IMR-90 (cell line): Measurements from ENCODE around the gene TP53I11. TPM values are rescaled to one million over a fixed set of nuclear protein-coding genes. Genes with fewer than 3 reads are reported as not detected.
A peak's percentile ranks its signal among the peaks of the same experiment; 100 is the strongest.

ENCODE experiments used
- ATAC-seq: fragments of 200-7000 bp; cut with Tn5 transposase; 2 replicates; pipeline ENCODE4 v1.9.1; 2020; ENCODE audit warnings: low read depth, mild to moderate bottlenecking, moderate library complexity
- BruUV-seq: library from RNA; stranded (reverse); fragments of 400-500 nt; replicated peaks from 2 replicates; lab custom pipeline; 2021; lab: Mats Ljungman, UMichigan
- CTCF ChIA-PET: fragments of 300-600 bp; formaldehyde crosslinking; extraction: SDS; loops from one replicate; lab custom pipeline; 2021; ENCODE audit warnings: antibody characterized with exemption; lab: Yijun Ruan, JAX
- POLR2A ChIA-PET: fragments of 300-600 bp; sonication (Branson Sonifier 250); formaldehyde crosslinking; loops from one replicate; lab custom pipeline; 2022; ENCODE audit warnings: antibody characterized with exemption; ENCODE audit not compliant: unreplicated experiment; lab: Charles Lee
- DNase-seq: peaks from one replicate; pipeline ENCODE4 v3.0.0; 2013
- H2AFZ ChIP-seq: replicated peaks from 2 replicates; pipeline ENCODE3; 2013; ENCODE audit warnings: low read length, mild to moderate bottlenecking; ENCODE audit not compliant: poor library complexity
- H2AK5ac ChIP-seq: 2 replicates; pipeline ENCODE4 v1.6.1; 2013; ENCODE audit warnings: low read depth, low read length, inconsistent platforms
- H2AK9ac ChIP-seq: replicated peaks from 2 replicates; pipeline ENCODE3; 2013; ENCODE audit warnings: mild to moderate bottlenecking, low read depth, low read length, moderate library complexity; ENCODE audit not compliant: poor library complexity
- H2BK120ac ChIP-seq: 2 replicates; pipeline ENCODE4 v1.6.1; 2013; ENCODE audit warnings: low read depth, low read length, inconsistent platforms
- H2BK15ac ChIP-seq: 3 replicates; pipeline ENCODE4 v1.6.1; 2013; ENCODE audit warnings: low read depth, low read length, inconsistent platforms
- H2BK20ac ChIP-seq: 2 replicates; pipeline ENCODE4 v1.6.1; 2013; ENCODE audit warnings: low read depth, mild to moderate bottlenecking, inconsistent platforms, low read length, moderate library complexity
- H2BK5ac ChIP-seq: 2 replicates; pipeline ENCODE4 v1.6.1; 2013; ENCODE audit warnings: mild to moderate bottlenecking, low read depth, low read length, inconsistent platforms; ENCODE audit not compliant: poor library complexity, severe bottlenecking
- H3K14ac ChIP-seq: replicated peaks from 2 replicates; pipeline ENCODE4 v1.6.1; 2013; ENCODE audit warnings: low read depth, low read length, inconsistent platforms
- H3K18ac ChIP-seq: 2 replicates; pipeline ENCODE4 v1.6.1; 2013; ENCODE audit warnings: low read depth, low read length, control low read depth
- H3K23ac ChIP-seq: 2 replicates; pipeline ENCODE4 v1.6.1; 2013; ENCODE audit warnings: low read depth, low read length, inconsistent platforms
- H3K27ac ChIP-seq: 2 replicates; pipeline ENCODE4 v1.5.1; 2013; ENCODE audit warnings: mild to moderate bottlenecking, control low read depth, low read length; ENCODE audit not compliant: insufficient read depth
- H3K27me3 ChIP-seq: 2 replicates; pipeline ENCODE4 v1.6.1; 2013; ENCODE audit warnings: low read length; ENCODE audit not compliant: control insufficient read depth, insufficient read depth
- H3K36me3 ChIP-seq: 2 replicates; pipeline ENCODE4 v1.6.1; 2013; ENCODE audit warnings: low read length, mixed read lengths; ENCODE audit not compliant: control insufficient read depth, insufficient read depth
- H3K4ac ChIP-seq: 2 replicates; pipeline ENCODE4 v1.6.1; 2013; ENCODE audit warnings: low read depth, low read length, inconsistent platforms
- H3K4me1 ChIP-seq: 2 replicates; pipeline ENCODE4 v1.6.1; 2013; ENCODE audit warnings: low read length, mixed read lengths; ENCODE audit not compliant: control insufficient read depth, insufficient read depth
- H3K4me2 ChIP-seq: 2 replicates; pipeline ENCODE4 v1.6.1; 2013; ENCODE audit warnings: low read depth, mild to moderate bottlenecking, control low read depth, low read length, moderate library complexity
- H3K4me3 ChIP-seq: 2 replicates; pipeline ENCODE4 v1.5.1; 2013; ENCODE audit warnings: low read depth, mild to moderate bottlenecking, control low read depth, low read length, moderate library complexity; ENCODE audit not compliant: insufficient read depth
- H3K56ac ChIP-seq: 2 replicates; pipeline ENCODE4 v1.6.1; 2013; ENCODE audit warnings: low read length, inconsistent platforms; ENCODE audit not compliant: insufficient read depth; ENCODE audit errors: extremely low read depth
- H3K79me1 ChIP-seq, 2 experiments: 2 replicates each; pipeline ENCODE4 v1.6.1; 2013; ENCODE audit warnings: low read length in 2 of 2, inconsistent platforms in 1 of 2, low read depth in 1 of 2
- H3K9ac ChIP-seq: 2 replicates; pipeline ENCODE4 v1.6.1; 2013; ENCODE audit warnings: low read depth, low read length, control low read depth
- H3K9me1 ChIP-seq: 2 replicates; pipeline ENCODE4 v1.6.1; 2013; ENCODE audit warnings: low read length, inconsistent platforms; ENCODE audit not compliant: insufficient read depth
- H3K9me3 ChIP-seq: 2 replicates; pipeline ENCODE4 v1.6.1; 2013; ENCODE audit warnings: low read length; ENCODE audit not compliant: control insufficient read depth, insufficient read depth
- H4K20me1 ChIP-seq: 2 replicates; pipeline ENCODE4 v1.6.1; 2013; ENCODE audit warnings: low read length, inconsistent platforms; ENCODE audit not compliant: insufficient read depth
- H4K5ac ChIP-seq: 2 replicates; pipeline ENCODE4 v1.6.1; 2013; ENCODE audit warnings: mild to moderate bottlenecking, low read depth, low read length, control low read depth
- H4K8ac ChIP-seq, 2 experiments: 2 replicates each; pipeline ENCODE4 v1.6.1; 2013; ENCODE audit warnings: low read depth in 2 of 2, low read length in 2 of 2, control low read depth in 1 of 2, inconsistent platforms in 1 of 2
- H4K91ac ChIP-seq: 2 replicates; pipeline ENCODE4 v1.6.1; 2013; ENCODE audit warnings: low read depth, low read length, inconsistent platforms; ENCODE audit not compliant: insufficient read depth
- BHLHE40 ChIP-seq: fragments of 150-350 bp; IDR thresholded peaks from 2 replicates; pipeline ENCODE4 v1.6.1; 2016; ENCODE audit warnings: mild to moderate bottlenecking, low read depth, low read length
- CEBPB ChIP-seq: IDR thresholded peaks from 2 replicates; pipeline ENCODE4 v1.6.1; 2012; ENCODE audit warnings: low read depth, low read length, improper control_type of control experiment
- CHD1 ChIP-seq: IDR thresholded peaks from 2 replicates; pipeline ENCODE4 v1.6.1; 2012; ENCODE audit warnings: low read depth, low read length, improper control_type of control experiment
- FOS ChIP-seq: fragments of 150-350 bp; IDR thresholded peaks from 2 replicates; pipeline ENCODE4 v1.6.1; 2016; ENCODE audit warnings: low read depth, low read length
- MAFK ChIP-seq: IDR thresholded peaks from 2 replicates; pipeline ENCODE4 v1.6.1; 2012; ENCODE audit warnings: low read depth, low read length, improper control_type of control experiment
- MAZ ChIP-seq: IDR thresholded peaks from 2 replicates; pipeline ENCODE4 v1.6.1; 2012; ENCODE audit warnings: low read depth, mild to moderate bottlenecking, low read length, improper control_type of control experiment, moderate library complexity, borderline replicate concordance
- MXI1 ChIP-seq: IDR thresholded peaks from 2 replicates; pipeline ENCODE4 v1.6.1; 2012; ENCODE audit warnings: low read depth, mild to moderate bottlenecking, low read length, moderate library complexity, borderline replicate concordance
- NFE2L2 ChIP-seq: fragments of 150-350 bp; IDR thresholded peaks from 2 replicates; pipeline ENCODE4 v1.6.1; 2016; ENCODE audit warnings: low read depth, mild to moderate bottlenecking, low read length
- POLR2A ChIP-seq: IDR thresholded peaks from 2 replicates; pipeline ENCODE4 v1.6.1; 2012; ENCODE audit warnings: mild to moderate bottlenecking, low read depth, low read length
- RAD21 ChIP-seq: IDR thresholded peaks from 2 replicates; pipeline ENCODE4 v1.6.1; 2012; ENCODE audit warnings: low read length, improper control_type of control experiment
- RCOR1 ChIP-seq: IDR thresholded peaks from 2 replicates; pipeline ENCODE4 v1.6.1; 2012; ENCODE audit warnings: mild to moderate bottlenecking, low read length, improper control_type of control experiment; ENCODE audit not compliant: insufficient replicate concordance
- RFX5 ChIP-seq: IDR thresholded peaks from 2 replicates; pipeline ENCODE4 v1.8.0; 2012; ENCODE audit warnings: low read depth, mild to moderate bottlenecking, low read length, moderate library complexity
- SMC3 ChIP-seq: fragments of 150-350 bp; IDR thresholded peaks from 2 replicates; pipeline ENCODE4 v1.6.1; 2016; ENCODE audit warnings: low read depth, mild to moderate bottlenecking, antibody characterized with exemption, low read length, moderate library complexity
- WGBS, 2 experiments: methylation state at CpG; one replicate each; pipeline versions ENCODE4 v1.1.5 to v1.1.7; 2013; ENCODE audit warnings: missing lambda C conversion rate in 2 of 2; ENCODE audit not compliant: insufficient read length in 1 of 2; ENCODE audit errors: extremely low coverage in 2 of 2; 5-methylcytosine and 5-hydroxymethylcytosine counted together
- dilution Hi-C: fragments of 300-500 bp; cut with HindIII; formaldehyde crosslinking; loops from one replicate; pipeline ENCODE4 v1.14.3; 2018; ENCODE audit warnings: low sequenced_read_pairs; ENCODE audit not compliant: unreplicated experiment
- in situ Hi-C: fragments of 300-500 bp; cut with MboI; formaldehyde crosslinking; loops from 3 replicates; pipeline ENCODE4 v1.14.3; 2019; ENCODE audit warnings: low sequenced_read_pairs, inconsistent platforms, mixed read lengths
- intact Hi-C: fragments of 100-400 bp; cut with micrococcal nuclease; formaldehyde crosslinking; loops from 2 replicates; pipeline ENCODE4 v1.10.0; 2022
- polyA plus RNA-seq, 3 experiments: library from polyadenylated mRNA; depleted of rRNA; stranded (reverse); fragments of >200 nt; gene quantifications; 2 replicates each; pipeline ENCODE4 v1.2.3, GENCODE V29; 2012; ENCODE audit warnings: low replicate concordance in 1 of 3
- total RNA-seq: library from RNA; depleted of rRNA; stranded (reverse); fragments of >200 nt; gene quantifications from 2 replicates; pipeline ENCODE4 v1.2.3, GENCODE V29; 2012
- TF ChIP-seq, protein P1 (sequence below): fragments of 150-350 bp; IDR thresholded peaks from 2 replicates; pipeline ENCODE4 v1.6.1; 2017; ENCODE audit warnings: mild to moderate bottlenecking, antibody characterized with exemption, low read length, low read depth
- TF ChIP-seq, protein P2 (sequence below): fragments of 150-350 bp; IDR thresholded peaks from 2 replicates; pipeline ENCODE4 v1.6.1; 2016; ENCODE audit warnings: low read depth, mild to moderate bottlenecking, low read length, moderate library complexity, borderline replicate concordance
- TF ChIP-seq, protein P3 (sequence below): conservative IDR thresholded peaks from 2 replicates; pipeline ENCODE4 v1.5.1; 2012; ENCODE audit warnings: mild to moderate bottlenecking, low read depth, low read length, improper control_type of control experiment

TP53I11 gene
- total and polyA plus RNA-seq, 2 of the 4 experiments (the other 2 are of a cell fraction) = 3.9 to 22.0 TPM

DNA sequence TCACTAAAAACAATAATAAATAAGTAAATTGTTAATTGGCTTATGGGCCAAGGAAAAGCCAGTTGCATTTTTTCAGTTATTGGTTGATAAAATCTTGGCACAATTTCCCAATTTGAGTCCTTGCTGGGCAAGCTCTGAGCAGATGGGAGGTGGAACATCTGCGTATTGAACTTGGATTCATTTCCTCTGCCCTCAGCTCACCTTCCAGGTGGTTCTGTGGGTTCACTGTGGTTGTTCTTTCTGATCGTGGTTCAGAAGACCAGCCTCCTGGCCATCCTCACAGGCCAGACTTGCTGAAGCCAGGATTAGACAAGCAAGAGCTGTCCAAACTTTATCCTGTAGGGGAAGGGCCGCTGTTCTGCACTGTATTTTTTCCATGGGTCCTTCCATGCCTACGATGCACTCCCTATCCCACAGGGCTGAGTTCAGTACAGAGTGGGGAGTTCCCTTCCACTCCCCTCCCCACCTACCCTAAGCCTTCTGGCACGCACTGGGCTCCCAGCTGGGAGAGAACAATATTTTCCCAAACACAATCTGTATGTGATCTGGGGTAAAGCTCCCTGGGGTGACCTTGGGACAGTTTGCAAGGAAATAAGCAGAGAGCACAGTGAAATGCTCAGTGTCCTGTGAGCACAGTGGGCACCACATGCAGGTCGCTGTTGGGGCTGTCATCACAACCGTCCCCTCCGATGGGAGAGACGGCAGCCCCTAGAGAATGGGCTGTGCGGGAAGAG is 43.5 kb upstream of the TP53I11 start:
- no peak overlapping the region for H3K27ac ChIP-seq
- no peaks in the 10 kb centered on the region for H3K9me3 ChIP-seq
- no peak overlapping the region for H2BK20ac ChIP-seq
- no peak overlapping the region for H3K56ac ChIP-seq
- no peaks in the 10 kb centered on the region for H3K9me1 ChIP-seq
- intact Hi-C loops = no loop called here
- no peak overlapping the region for H2AFZ ChIP-seq
- POLR2A ChIA-PET = no interaction called here
- no peak overlapping the region for H2AK5ac ChIP-seq
- no peaks in the 10 kb centered on the region for H3K36me3 ChIP-seq
- in situ Hi-C loops = no loop called here
- no peak overlapping the region for H3K4me3 ChIP-seq
- ATAC-seq (no peak), DNase-seq (no peak)
- no peak overlapping the region for H3K23ac ChIP-seq
- no peaks in the 10 kb centered on the region for H4K20me1 ChIP-seq
- peak overlapping the region; percentile 40 for H2AK9ac ChIP-seq
- CTCF ChIA-PET = no interaction called here
- no peak overlapping the region for H4K8ac ChIP-seq
- H3K4ac ChIP-seq = no peak overlapping the region
- no peak overlapping the region for H4K91ac ChIP-seq
- no peak overlapping the region for H3K14ac ChIP-seq
- H3K18ac ChIP-seq = no peak overlapping the region
- TF ChIP-seq RCOR1 (no peak), CEBPB (no peak), RAD21 (no peak), POLR2A (no peak), RFX5 (no peak), MAZ (no peak), BHLHE40 (no peak), FOS (no peak), SMC3 (no peak), MXI1 (no peak), CHD1 (no peak), NFE2L2 (no peak), MAFK (no peak)
- TF ChIP-seq, protein P1, sequence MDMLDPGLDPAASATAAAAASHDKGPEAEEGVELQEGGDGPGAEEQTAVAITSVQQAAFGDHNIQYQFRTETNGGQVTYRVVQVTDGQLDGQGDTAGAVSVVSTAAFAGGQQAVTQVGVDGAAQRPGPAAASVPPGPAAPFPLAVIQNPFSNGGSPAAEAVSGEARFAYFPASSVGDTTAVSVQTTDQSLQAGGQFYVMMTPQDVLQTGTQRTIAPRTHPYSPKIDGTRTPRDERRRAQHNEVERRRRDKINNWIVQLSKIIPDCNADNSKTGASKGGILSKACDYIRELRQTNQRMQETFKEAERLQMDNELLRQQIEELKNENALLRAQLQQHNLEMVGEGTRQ = no peak
- TF ChIP-seq, protein P2, sequence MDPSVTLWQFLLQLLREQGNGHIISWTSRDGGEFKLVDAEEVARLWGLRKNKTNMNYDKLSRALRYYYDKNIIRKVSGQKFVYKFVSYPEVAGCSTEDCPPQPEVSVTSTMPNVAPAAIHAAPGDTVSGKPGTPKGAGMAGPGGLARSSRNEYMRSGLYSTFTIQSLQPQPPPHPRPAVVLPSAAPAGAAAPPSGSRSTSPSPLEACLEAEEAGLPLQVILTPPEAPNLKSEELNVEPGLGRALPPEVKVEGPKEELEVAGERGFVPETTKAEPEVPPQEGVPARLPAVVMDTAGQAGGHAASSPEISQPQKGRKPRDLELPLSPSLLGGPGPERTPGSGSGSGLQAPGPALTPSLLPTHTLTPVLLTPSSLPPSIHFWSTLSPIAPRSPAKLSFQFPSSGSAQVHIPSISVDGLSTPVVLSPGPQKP = no peak
- TF ChIP-seq, protein P3, sequence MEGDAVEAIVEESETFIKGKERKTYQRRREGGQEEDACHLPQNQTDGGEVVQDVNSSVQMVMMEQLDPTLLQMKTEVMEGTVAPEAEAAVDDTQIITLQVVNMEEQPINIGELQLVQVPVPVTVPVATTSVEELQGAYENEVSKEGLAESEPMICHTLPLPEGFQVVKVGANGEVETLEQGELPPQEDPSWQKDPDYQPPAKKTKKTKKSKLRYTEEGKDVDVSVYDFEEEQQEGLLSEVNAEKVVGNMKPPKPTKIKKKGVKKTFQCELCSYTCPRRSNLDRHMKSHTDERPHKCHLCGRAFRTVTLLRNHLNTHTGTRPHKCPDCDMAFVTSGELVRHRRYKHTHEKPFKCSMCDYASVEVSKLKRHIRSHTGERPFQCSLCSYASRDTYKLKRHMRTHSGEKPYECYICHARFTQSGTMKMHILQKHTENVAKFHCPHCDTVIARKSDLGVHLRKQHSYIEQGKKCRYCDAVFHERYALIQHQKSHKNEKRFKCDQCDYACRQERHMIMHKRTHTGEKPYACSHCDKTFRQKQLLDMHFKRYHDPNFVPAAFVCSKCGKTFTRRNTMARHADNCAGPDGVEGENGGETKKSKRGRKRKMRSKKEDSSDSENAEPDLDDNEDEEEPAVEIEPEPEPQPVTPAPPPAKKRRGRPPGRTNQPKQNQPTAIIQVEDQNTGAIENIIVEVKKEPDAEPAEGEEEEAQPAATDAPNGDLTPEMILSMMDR = no peak
- no CpG with 5 or more reads among the region's 10 CpGs for WGBS, 2 experiments
- BruUV-seq = no TSS peak
- H2BK5ac ChIP-seq = no peak overlapping the region
- H4K5ac ChIP-seq = no peak overlapping the region
- no peak overlapping the region for H3K9ac ChIP-seq
- no peaks in the 10 kb centered on the region for H3K4me1 ChIP-seq
- H2BK15ac ChIP-seq = no peak overlapping the region
- dilution Hi-C loops = no loop called here
- peaks cover 46% of the 10 kb centered on the region for H3K27me3 ChIP-seq
- no peak overlapping the region for H3K4me2 ChIP-seq
- no peaks in the 10 kb centered on the region for H3K79me1 ChIP-seq
- H2BK120ac ChIP-seq = no peak overlapping the region
